Suprapubic skin (tissue), 4 donors: ENCODE results near the gene LMBR1. TPM values are rescaled to one million over a fixed set of nuclear protein-coding genes. Genes with fewer than 3 reads are reported as not detected.

Experiments
- DNase-seq, 2 donors: peaks; one replicate each; pipeline ENCODE4 v3.0.0-alpha.2; 2019; ENCODE audit warnings: low spot score in 2 of 2
- H3K27ac ChIP-seq: fragments of 200-600 bp; sonication (generic); one replicate; pipeline ENCODE4 v1.5.1; 2019
- H3K27me3 ChIP-seq: fragments of 200-600 bp; sonication (generic); one replicate; pipeline ENCODE4 v1.5.1; 2019
- H3K36me3 ChIP-seq: fragments of 200-600 bp; sonication (generic); one replicate; pipeline ENCODE4 v1.5.1; 2019
- H3K4me1 ChIP-seq: fragments of 200-600 bp; sonication (generic); one replicate; pipeline ENCODE4 v1.5.1; 2019
- H3K4me3 ChIP-seq: fragments of 200-600 bp; sonication (generic); one replicate; pipeline ENCODE4 v1.5.1; 2019; ENCODE audit warnings: mild to moderate bottlenecking
- H3K9me3 ChIP-seq: fragments of 200-600 bp; sonication (generic); one replicate; pipeline ENCODE4 v1.5.1; 2019
- CTCF ChIP-seq, 2 donors: fragments of 200-600 bp in 1 of 2; fragments of 450-650 bp in 1 of 2; sonication (generic) in 1 of 2; IDR thresholded peaks; one replicate each; pipeline ENCODE4 v1.5.1; 2016 to 2019; ENCODE audit warnings: antibody characterized with exemption in 2 of 2, mild to moderate bottlenecking in 1 of 2, moderate library complexity in 1 of 2
- EP300 ChIP-seq: sonication (generic); formaldehyde crosslinking; IDR thresholded peaks from one replicate; pipeline ENCODE4 v1.6.1; 2017; ENCODE audit warnings: antibody characterized with exemption
- POLR2A ChIP-seq, 2 donors: fragments of 450-650 bp; IDR thresholded peaks; one replicate each; pipeline ENCODE4 v1.6.1; 2017; ENCODE audit warnings: antibody characterized with exemption in 2 of 2, mild to moderate bottlenecking in 2 of 2, moderate library complexity in 2 of 2
- POLR2AphosphoS5 ChIP-seq, 3 donors: sonication (generic); formaldehyde crosslinking; IDR thresholded peaks; one replicate each; pipeline ENCODE4 v1.6.1; 2017; ENCODE audit warnings: antibody characterized with exemption in 3 of 3
- WGBS: methylation state at CpG from one replicate; pipeline ENCODE4 v1.1.5; 2018; 5-methylcytosine and 5-hydroxymethylcytosine counted together
- total RNA-seq, 4 donors: library from RNA; depleted of rRNA; stranded (reverse); fragments of >200 nt; gene quantifications; one replicate each; pipeline ENCODE4 v1.1.0, GENCODE V29; 2016

Gene LMBR1
- total RNA-seq, 4 donors from 2014 or later: 48.7 to 104 (median 59.1) TPM

GRCh38 chr7:156635529-156636385, 257.2 kb downstream of the LMBR1 start:
- DNase-seq: no peak
- Histone ChIP-seq H3K4me1 (peaks cover 11% of the 10 kb centered on the region), H3K27ac (no peak overlapping the region), H3K27me3 (no peaks in the 10 kb centered on the region), H3K36me3 (no peaks in the 10 kb centered on the region), H3K4me3 (no peak overlapping the region), H3K9me3 (no peaks in the 10 kb centered on the region)
- WGBS: 82% methylated on average over 7 of the region's 7 CpGs
- no peak for TF ChIP-seq POLR2AphosphoS5 (IDR thresholded peaks at IDR 0.05)
- no peak for TF ChIP-seq POLR2A (IDR thresholded peaks at IDR 0.05)
- no peak for TF ChIP-seq CTCF (IDR thresholded peaks at IDR 0.05)
- TF ChIP-seq EP300: no peak

GRCh38 chr7:156634117-156634516, 258.9 kb downstream of the LMBR1 start:
- Histone ChIP-seq H3K36me3 (no peaks in the 10 kb centered on the region), H3K27me3 (no peaks in the 10 kb centered on the region), H3K4me3 (no peak overlapping the region), H3K9me3 (peaks cover under 1% of the 10 kb centered on the region), H3K27ac (no peak overlapping the region), H3K4me1 (no peaks in the 10 kb centered on the region)
- 83% methylated on average over 3 of the region's 3 CpGs for WGBS
- DNase-seq: no peak
- TF ChIP-seq CTCF (IDR thresholded peaks at IDR 0.05) (no peak), EP300 (no peak), POLR2A (IDR thresholded peaks at IDR 0.05) (no peak), POLR2AphosphoS5 (IDR thresholded peaks at IDR 0.05) (no peak)

GRCh38 chr7:156629873-156630272, 263.1 kb downstream of the LMBR1 start:
- DNase-seq: no peak
- Histone ChIP-seq H3K36me3 (no peaks in the 10 kb centered on the region), H3K4me3 (no peak overlapping the region), H3K4me1 (no peaks in the 10 kb centered on the region), H3K9me3 (peaks cover 6% of the 10 kb centered on the region), H3K27me3 (no peaks in the 10 kb centered on the region), H3K27ac (no peak overlapping the region)
- 89% methylated on average over 1 of the region's 2 CpGs for WGBS
- TF ChIP-seq EP300: no peak
- no peak for TF ChIP-seq POLR2AphosphoS5 (IDR thresholded peaks at IDR 0.05)
- TF ChIP-seq CTCF (IDR thresholded peaks at IDR 0.05): no peak
- no peak for TF ChIP-seq POLR2A (IDR thresholded peaks at IDR 0.05)

- no peak for DNase-seq
- H3K27me3 ChIP-seq: no peaks in the 10 kb centered on the region
These were observed 264.4 kb downstream of the LMBR1 start for GRCh38 chr7:156628562-156628961.

More at GRCh38 chr7:156628562-156628961, 264.4 kb downstream of the LMBR1 start:
- Histone ChIP-seq H3K4me3 (no peak overlapping the region), H3K9me3 (peaks cover 6% of the 10 kb centered on the region), H3K4me1 (no peaks in the 10 kb centered on the region), H3K27ac (no peak overlapping the region), H3K36me3 (no peaks in the 10 kb centered on the region)
- TF ChIP-seq POLR2AphosphoS5 (IDR thresholded peaks at IDR 0.05): no peak
- TF ChIP-seq EP300: no peak
- TF ChIP-seq CTCF (IDR thresholded peaks at IDR 0.05): no peak
- no peak for TF ChIP-seq POLR2A (IDR thresholded peaks at IDR 0.05)

Other genes with a start within 250 kb of the LMBR1 start
- gene NOM1, start 56.5 kb upstream of the LMBR1 start, total RNA-seq: 10 to 100 TPM; 18.8 to 51.5 (median 31.8) TPM
- under 1 TPM in 1 of 4 donors, not detected in 3; 0.56 TPM for gene MNX1, start 117.5 kb upstream of the LMBR1 start, total RNA-seq
- 10 to 100 TPM; 66.2 to 88.1 (median 77.8) TPM for gene UBE3C, start 245.7 kb upstream of the LMBR1 start, total RNA-seq